ENCODE measurements around the gene HMGB4.

HMGB4 gene, protein sequence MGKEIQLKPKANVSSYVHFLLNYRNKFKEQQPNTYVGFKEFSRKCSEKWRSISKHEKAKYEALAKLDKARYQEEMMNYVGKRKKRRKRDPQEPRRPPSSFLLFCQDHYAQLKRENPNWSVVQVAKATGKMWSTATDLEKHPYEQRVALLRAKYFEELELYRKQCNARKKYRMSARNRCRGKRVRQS

DNA sequence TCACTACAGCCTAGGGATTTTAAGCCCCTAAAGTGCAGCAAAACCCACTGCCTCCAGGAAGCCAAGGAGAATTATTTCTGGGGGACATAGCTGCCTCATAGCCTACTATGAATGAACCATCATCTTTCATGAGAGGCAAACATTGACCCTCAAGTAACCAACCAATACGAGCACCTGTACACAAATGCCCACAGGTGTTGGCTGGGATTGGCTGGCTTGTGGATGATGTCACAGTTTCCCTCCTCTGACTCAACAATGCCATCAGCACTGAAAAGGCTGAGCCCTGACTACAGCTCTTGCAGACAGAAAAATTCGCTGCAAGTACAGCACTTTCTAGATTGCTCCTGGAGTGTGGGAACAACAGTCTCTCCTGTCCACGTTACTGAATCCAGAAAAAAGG lies at the start of gene HMGB4:
HMGB4 (plus strand) TSS at position 301 of the 400 bp plus-strand sequence. CDS start 113 bp downstream, outside the sequence.
- no peak for DNase-seq (ENCODE audit: low read depth)

DNA sequence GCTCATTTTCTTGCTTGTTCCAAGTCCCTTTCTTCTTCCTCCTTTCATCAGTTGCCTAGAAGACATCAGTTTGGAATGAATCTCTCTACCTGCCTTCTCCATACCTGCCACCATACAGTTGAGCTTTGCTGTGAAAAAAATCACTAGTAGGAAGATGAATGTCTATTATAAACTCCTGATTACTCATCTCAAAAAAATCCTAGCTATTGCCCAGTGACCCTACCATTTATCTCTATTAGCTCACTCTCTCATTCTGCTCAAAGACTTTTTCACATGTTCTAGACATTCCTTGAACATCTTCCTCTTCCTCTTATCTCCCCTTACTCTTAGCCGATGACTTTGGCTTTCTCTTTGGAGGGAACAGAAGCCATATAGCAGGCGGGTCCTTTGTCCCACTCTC lies 49.7 kb upstream of the HMGB4 start:
- DNase-seq (ENCODE audit: low read depth): no peak

DNA sequence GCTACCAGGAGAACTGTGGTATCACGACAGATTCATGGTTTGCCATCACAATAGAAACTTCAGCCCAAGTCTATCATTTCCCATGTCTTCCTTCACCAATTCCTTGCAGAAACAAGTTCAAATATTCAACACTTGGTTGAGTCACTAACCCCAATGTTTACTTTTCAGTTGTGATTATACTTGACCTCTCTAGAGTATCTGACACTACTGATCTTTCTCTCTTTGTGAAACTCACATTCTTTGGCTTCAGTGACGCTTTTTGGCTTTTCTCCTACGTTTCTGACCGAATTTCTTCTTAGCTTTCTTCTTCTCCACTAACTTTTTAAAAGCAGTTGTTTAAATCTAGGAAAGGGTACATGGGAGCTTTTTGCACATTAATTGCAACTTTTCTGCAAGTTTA lies 48.8 kb upstream of the HMGB4 start:
- DNase-seq (ENCODE audit: low read depth): no peak

DNA sequence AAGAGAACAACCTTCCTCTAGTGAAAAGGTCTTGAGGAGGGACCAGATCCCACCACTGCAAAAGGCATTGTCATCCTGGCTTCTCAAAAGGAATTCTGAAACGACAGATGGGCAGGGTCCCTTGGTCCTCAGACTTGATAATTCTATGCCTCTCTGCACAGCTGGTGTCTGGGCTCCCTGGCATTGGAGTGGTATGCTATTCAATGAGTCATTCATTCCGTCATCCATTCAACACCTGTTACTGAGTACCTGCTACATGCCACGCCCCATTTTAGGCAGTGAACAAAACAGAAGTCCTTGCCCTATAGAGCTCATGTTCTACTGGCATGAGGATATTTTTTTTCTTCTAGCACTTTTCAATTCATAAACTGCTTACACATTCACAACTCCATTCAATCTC lies 45.8 kb upstream of the HMGB4 start:
- no peak for DNase-seq (ENCODE audit: low read depth)

DNA sequence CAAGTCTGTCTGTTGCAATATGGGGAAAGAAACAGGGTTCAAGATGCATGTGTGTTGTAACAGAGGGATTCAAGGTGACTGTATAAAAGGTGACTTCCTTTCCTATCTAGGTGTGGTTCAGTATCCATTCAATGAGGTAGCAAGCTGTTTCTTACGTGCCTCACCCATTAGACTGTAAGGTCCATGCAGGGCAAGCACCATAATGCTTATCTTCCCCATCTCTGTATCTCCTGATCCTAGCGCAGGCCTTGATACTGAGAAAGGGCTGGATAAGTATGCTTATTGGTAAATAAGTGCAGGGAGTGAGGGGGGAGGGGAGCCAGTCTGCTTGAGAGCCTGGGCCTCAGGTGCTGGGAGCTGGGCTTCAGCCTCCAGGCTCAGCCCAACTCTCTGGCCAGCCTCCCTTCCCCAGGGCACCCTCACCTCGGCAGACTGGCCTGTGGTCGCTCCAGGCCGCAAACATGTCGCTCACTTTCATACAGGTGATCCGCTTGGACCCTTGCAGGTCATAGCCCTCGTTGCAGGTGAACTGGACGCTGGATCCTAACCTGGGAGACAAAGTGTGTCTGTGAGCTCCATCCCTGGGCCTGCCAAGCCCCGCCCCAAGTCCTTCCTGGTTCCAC lies 44.5 kb upstream of the HMGB4 start:
- no peak for DNase-seq (ENCODE audit: low read depth)

DNA sequence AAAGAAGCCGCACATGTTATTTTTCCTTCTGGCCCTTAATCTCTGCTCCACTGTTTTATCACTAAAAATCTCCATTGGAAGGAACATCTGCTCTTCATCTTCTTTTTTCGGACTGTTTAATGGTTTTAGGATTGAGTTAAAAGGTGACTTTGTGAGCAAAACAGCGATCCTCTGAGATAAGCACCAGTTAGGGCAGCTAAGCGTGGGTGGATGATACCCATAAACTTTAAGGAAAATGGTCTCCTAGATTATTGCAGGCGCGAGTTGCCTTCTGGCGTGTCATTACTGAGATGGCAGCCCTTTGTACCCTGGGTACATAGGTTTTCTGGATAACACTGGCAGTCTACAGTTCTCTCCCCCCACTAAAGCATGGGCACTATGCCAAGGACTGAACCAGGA lies 44.0 kb upstream of the HMGB4 start:
- no peak for DNase-seq (ENCODE audit: low read depth)

DNA sequence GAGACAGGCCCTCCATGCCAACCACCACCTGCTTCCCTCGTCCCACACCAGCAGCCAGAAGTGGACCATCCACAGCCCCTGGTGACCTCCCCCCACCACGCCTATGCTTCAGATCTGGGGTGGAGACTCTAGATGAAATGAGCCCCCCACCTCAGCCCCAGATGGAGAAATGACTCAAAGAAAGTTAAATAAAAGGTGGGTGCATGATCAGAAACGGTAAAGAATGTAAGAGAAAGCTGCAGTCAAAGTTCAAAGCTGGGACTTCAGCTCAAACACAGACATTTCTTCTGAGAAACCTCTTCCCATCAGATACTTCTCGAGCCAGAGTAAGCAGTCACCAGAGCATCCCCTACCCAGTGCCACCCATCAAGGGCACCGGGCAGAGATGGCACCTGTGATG lies 43.1 kb upstream of the HMGB4 start:
- no peak for DNase-seq (ENCODE audit: low read depth)

DNA sequence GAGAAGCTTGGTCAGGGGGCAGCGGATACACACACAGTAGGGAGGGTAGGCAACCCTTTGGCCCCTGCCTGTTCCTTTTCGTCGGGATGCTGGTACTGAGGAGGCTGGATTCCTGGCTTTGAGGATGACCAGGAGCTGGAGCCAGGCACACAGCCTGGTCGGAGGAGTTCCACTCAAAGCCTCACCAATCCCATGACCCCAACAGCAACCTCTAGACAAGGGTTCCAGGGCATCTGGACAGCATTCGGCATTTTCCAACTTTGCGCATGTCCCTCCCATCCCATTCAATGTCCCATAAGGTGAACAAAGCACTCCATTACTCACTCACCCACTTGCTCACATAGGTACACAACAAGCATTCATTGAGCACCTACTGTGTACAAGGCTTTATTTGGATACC lies 42.6 kb upstream of the HMGB4 start:
- DNase-seq (ENCODE audit: low read depth): no peak

DNA sequence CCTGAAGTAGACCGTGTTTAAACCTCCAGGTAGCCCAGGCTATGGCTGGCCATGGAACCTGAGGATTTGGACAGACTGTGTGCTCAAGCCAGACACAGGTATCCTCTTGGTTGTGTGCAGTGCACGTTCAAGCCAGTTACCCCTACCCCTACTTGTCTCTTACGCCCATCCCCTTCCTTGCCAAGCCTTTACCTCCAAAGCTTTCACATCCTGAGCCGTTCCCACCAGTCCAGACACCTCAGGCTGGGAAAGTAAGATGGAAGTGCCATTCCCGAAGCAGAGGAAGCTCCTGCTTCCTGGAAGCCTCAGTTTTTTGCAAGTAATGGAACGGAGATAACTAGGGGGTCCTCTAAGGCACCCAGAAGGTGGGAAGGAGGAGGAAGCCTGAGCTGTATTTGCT lies 41.5 kb upstream of the HMGB4 start:
- no peak for DNase-seq (ENCODE audit: low read depth)

DNA sequence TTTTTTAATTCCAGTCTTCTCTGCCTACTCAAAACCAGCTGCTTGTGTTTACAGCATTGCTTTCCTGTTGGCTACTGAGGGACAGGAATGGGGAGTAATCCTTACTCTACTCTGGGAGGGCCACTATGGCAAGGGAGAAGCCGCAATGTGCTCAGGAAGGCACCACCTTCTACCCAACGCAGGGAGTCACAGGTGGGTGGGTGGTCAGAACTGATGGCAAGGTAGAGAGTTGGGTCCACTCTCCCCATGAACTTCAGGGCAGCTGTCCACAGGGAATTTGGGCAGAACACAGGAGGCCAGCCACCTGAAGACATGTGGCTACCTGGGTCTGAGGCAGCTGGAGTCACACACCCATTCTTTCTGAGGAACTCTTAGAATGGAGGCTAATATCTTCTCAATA lies 40.5 kb upstream of the HMGB4 start:
- no peak for DNase-seq (ENCODE audit: low read depth)

DNA sequence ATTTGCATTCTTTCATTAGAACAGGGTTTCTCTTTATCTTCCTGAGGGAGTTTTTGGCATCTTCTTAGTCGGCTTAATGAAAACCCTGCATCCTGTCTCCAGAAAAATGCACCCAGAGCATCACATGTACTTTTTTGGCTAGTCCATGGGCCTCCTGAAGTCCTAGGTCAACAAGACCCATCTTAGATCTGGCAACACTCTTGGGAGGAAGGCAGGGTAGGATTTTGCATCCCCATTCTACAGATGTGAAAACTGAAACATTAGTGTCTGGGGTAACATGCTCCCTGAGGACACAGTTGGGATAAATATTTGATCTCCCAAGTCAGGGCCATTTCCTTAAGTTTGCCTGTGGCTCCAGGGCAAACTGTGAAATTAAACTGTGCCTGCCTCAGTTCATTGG lies 40.0 kb upstream of the HMGB4 start:
- DNase-seq (ENCODE audit: low read depth): no peak

DNA sequence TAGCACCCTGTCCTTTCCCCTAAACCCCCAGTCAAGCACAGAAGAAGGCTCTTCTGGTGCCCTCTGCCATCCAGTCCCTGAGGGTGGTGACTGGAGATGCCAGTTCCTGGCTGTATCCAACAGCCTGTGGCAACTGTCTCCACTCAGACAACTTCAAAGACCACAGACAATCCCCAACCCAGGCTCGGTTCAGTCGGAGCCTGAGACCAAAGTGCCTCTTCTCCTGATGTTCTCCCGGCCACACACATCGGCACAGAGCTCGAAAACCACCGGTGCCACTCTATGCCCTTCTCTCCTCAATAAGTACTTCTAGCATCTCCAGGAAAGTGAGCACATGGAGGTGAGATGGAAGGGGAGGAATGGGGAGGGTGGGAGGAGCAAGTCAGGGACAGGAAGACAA lies 39.6 kb upstream of the HMGB4 start:
- no peak for DNase-seq (ENCODE audit: low read depth)

DNA sequence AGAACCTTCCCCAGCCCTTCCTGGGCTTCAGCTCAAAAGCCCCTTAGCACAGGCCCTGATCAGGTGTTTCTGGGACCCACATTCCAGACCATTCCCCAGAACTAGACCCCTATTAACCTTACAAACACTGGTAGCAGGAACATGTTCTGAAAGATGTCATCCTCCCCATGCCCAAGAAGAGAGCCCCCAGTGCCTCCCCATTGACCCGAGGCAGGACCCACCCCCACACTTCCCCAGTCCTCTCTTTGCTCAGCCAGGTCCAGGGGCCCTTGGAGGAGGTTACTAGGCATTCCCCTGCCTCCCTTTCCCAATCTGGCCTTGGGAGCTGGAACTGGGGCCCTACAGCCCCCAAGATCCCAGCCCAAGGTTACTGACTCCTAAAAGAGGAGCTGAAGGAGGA lies 38.9 kb upstream of the HMGB4 start:
- DNase-seq (ENCODE audit: low read depth): no peak

DNA sequence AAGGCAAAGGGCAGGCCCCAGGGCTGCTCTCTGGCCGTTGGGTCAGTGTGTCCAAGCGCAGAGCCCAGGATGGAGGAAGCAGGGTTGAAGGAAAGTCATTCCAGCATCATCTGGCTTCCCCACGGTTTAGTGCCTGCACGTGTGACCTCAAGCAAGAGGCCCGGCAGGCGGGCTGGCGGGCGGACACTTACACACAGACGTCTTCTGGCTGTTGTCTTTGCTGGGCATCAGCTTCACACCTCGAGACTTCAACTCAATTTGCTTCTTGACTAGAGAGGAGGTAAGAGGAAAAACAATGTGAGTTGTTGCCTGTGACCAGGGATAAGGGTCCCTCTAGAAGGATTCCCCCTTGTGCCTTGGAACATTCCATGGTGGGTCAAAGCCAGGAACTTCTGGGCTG lies 38.4 kb upstream of the HMGB4 start:
- no peak for DNase-seq (ENCODE audit: low read depth)

DNA sequence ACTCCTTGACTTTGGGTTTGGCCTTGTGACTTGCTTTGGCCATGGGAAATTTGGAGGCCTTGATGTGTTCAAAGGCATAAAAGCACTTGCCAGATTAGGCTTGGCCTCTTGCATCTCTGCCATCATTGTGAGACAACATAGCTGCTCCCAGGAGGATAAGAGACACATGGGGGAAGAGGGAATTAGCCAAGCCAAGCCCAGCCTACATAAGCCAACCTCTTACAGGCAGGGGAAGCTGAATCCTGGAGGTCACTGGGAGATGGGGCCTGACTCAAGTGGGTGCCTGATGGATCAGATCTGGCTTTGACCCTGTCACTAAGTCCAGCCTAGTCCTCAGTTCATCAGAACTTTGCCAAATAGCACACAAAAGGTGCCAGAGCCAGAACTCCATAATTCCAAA lies 37.6 kb upstream of the HMGB4 start:
- no peak for DNase-seq (ENCODE audit: low read depth)

DNA sequence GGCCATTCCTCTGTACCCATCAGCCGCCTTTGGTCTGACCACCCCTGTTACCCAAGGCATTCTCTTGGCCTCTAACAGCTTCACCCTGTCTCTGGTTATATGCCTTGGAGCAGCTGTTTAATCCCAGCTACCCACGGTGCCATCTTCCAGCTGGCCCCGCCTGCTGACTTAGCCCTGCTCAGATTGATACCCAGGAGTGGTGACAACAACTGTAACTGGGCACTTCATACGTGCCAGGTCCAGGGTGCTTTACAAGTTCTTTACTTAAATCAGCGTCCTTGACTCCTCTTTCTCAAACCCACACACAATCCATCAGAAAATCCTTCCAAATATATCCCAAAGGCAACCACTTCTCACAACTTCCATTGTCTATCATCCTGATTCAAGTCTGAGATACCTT lies 37.2 kb upstream of the HMGB4 start:
- DNase-seq (ENCODE audit: low read depth): no peak

DNA sequence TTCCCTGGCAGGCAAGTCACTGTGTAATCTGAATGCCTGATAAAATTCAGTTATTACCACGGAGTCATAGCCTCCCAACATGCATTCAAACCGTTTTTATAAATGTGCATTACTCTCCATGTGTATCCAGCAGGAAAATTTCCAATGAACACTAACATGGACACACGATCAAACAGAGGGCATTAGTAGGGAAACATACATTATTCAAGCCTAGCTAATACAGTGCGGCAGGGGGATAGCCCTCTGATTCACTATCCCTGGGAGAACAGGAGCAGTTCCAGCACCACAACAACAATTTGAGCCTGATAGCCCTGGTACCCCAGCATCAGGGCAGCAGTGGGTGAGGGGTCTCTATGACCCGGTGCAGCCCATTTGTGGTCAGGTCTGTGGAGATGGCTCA lies 35.8 kb upstream of the HMGB4 start:
- DNase-seq (ENCODE audit: low read depth): no peak

DNA sequence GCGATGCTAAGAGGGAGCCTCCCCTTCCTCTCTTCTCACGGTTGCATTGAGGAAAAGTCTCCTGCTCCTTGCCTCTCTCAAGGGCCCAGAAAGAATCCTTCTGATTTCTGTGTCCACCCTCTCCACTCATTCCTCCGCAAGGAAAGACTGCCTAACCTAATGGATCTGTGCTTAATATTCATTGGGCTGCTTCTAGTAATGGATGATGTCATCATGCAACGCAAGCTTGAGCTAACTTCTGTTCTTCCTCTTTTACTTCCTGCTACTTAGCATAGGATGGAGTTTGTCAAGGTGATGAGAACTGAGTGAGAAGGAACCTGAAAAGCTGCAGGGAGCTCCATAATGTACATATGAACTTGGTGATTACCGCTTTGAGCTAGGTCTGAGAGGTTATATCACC lies 35.2 kb upstream of the HMGB4 start:
- no peak for DNase-seq (ENCODE audit: low read depth)

DNA sequence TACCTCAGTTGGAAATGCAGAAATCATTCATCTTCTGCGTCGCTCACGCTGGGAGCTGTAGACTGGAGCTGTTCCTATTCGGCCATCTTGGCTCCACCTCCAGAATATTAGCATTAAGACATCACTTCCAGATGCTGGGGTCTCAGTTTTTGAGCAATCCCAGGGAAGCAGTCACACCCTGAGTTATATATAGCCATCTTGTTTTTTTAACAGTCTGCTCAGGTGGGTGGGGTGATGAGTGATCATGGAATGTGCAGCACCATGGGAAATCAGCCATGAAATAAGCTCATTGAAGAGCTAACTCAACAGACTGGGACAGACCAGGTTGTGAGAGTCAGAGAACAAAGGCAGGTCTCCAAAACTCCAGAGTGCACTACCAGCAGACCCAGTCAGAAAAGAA lies 27.0 kb upstream of the HMGB4 start:
- DNase-seq (ENCODE audit: low read depth): no peak

DNA sequence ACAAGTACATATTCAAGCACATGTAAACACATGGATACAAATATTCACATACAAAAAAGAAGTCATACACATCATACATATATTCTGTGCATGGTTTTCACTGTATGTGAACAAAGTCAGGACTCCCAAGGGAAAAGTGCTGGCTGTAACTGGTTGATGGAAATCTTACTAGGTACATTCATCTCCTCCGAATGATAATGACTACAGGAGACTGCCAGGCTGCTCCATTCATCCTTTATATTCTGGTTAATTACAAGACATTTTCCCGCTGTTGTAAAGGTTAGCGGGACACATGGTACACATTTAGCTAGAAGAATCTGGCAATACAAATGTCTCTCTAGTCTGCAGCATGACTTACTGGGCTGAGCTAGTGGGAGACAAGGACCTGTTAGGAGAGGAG lies 26.2 kb upstream of the HMGB4 start:
- DNase-seq (ENCODE audit: low read depth): no peak

DNA sequence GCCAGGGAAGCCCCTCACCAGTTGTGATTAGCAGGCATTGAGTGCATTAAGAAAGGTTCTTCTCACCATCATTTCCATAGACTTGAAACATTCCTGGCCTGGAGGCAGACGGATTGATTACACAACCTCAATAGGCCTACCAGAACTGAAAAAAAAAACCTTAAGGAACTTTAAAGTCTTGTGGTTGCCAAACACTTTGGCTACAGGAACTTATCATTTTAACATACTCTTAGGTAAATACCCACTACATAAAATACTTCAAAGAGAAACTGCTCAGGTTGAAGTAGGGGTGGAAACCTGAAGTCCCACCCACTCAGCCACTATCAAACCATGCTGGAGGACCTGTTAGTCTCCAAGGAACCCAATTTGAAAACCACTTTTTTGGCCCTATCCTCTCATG lies 22.4 kb upstream of the HMGB4 start:
- DNase-seq (ENCODE audit: low read depth): no peak

DNA sequence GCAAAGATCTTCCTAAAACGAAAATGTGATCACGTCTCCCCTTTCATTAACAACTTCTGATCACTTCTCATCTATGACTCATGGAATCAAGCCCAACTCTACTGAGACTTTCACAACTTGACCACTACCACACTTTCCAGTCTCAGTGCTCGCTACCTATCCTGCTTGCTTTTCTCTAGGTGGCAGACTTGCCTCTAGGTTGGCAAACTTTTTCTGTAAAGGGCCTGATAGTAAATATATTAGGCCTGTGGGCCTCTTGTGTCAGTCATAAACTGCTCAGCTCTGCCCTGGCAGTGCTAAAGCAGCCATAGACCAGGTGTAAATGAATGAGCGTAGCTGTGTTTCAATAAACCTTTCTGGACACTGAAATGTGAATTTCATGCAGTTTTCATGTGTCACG lies 21.5 kb upstream of the HMGB4 start:
- no peak for DNase-seq (ENCODE audit: low read depth)

DNA sequence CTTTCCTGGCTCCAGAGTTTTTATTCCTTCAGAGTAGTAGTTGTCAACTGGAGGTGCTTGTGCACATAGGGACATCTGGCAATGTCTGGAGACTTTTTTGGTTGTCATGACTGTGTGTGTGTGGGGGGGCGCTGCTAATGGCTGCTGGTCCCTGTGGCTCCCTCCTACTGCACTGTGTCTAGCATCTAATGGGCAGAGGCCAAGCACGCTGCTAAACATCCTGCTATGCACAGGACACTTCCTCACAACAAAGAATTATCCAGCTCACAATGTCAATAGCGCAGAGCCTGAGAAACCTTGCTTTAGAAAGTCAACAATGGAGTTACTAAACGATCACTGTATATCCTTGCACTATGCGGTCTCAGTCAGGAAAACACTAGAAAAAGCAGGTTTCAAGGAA lies 19.7 kb upstream of the HMGB4 start:
- no peak for DNase-seq (ENCODE audit: low read depth)

DNA sequence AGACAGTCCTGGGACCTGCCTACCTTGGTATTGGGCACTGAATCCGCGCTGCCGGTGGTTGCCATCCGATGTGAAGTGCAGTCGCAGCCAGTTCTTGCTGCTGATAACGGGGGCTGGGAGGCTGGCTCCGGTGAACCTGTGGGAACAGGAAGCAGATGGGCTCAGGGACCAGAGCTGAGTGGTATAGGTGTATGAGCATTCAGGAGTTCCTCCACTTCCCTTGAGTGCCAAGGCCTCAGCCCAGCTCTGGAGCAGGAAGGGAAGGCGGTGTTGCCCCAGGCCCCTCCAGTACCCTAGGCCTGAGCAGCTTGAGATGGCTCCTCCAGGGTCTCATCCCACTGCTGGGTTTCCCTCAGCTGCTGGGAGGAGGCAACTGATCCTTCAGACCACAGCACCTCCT lies 17.0 kb upstream of the HMGB4 start:
- DNase-seq (ENCODE audit: low read depth): no peak

Measured in stimulated activated CD8-positive, alpha-beta memory T cell treated with anti-CD3 and anti-CD28 coated beads, Interleukin-15, amount 100 ng/mL, for 1 hour (primary cell).